WTC11 (cell line): ENCODE data around the gene TMEM145. TPM values are rescaled to one million over a fixed set of nuclear protein-coding genes. Genes with fewer than 3 reads are reported as not detected.

Experiments used
- ATAC-seq: fragments of 200-7000 bp; cut with Tn5 transposase; 2 replicates; pipeline ENCODE4 v1.10.0; 2021; ENCODE audit warnings: mild to moderate bottlenecking, moderate library complexity
- CTCF ChIA-PET: fragments of 300-600 bp; sonication (Branson Sonifier 250); formaldehyde crosslinking; loops from one replicate; lab custom pipeline; 2021; ENCODE audit warnings: antibody characterized with exemption; lab: Charles Lee
- POLR2A ChIA-PET: fragments of 350-600 bp; sonication (Branson Sonifier 250); formaldehyde crosslinking; loops from one replicate; lab custom pipeline; 2021; ENCODE audit warnings: antibody characterized with exemption; lab: Charles Lee
- DNase-seq: peaks from one replicate; pipeline ENCODE4 v3.0.0; 2021; ENCODE audit warnings: low spot score
- H3K27ac Mint-ChIP-seq: 2 replicates; pipeline ENCODE4 v1.8.0; 2021; ENCODE audit warnings: mixed read lengths
- H3K27me3 Mint-ChIP-seq: 2 replicates; pipeline ENCODE4 v1.8.0; 2021; ENCODE audit warnings: low read depth, mild to moderate bottlenecking, moderate library complexity, mixed read lengths
- H3K36me3 Mint-ChIP-seq: 2 replicates; pipeline ENCODE4 v1.8.0; 2021; ENCODE audit warnings: mixed read lengths
- H3K4me1 Mint-ChIP-seq: 2 replicates; pipeline ENCODE4 v1.8.0; 2022; ENCODE audit warnings: mixed read lengths
- H3K4me3 Mint-ChIP-seq: 2 replicates; pipeline ENCODE4 v1.8.0; 2021; ENCODE audit warnings: mild to moderate bottlenecking, moderate library complexity, mixed read lengths
- H3K9me3 Mint-ChIP-seq: 2 replicates; pipeline ENCODE4 v1.8.0; 2021; ENCODE audit warnings: mixed read lengths
- CREM ChIP-seq: sonication (generic); formaldehyde crosslinking; IDR thresholded peaks from 2 replicates; pipeline ENCODE4 v1.8.1; 2022; ENCODE audit warnings: mild to moderate bottlenecking, missing genetic modification reagents, moderate library complexity
- EMX1 ChIP-seq: fragments of 250-450 bp; sonication (Bioruptor Pico); IDR thresholded peaks from 2 replicates; pipeline ENCODE4 v1.8.0; 2021; ENCODE audit warnings: mild to moderate bottlenecking
- ERG ChIP-seq: fragments of 250-450 bp; sonication (Bioruptor Pico); IDR thresholded peaks from 2 replicates; pipeline ENCODE4 v1.8.0; 2021; ENCODE audit warnings: mild to moderate bottlenecking
- ESRRA ChIP-seq: sonication (generic); formaldehyde crosslinking; IDR thresholded peaks from 2 replicates; pipeline ENCODE4 v1.8.1; 2022; ENCODE audit warnings: mild to moderate bottlenecking, missing genetic modification reagents, borderline replicate concordance
- FOXK1 ChIP-seq: sonication (generic); formaldehyde crosslinking; IDR thresholded peaks from 2 replicates; pipeline ENCODE4 v1.8.0; 2022; ENCODE audit warnings: mild to moderate bottlenecking, moderate library complexity, missing genetic modification reagents
- GRHL2 ChIP-seq: fragments of 250-450 bp; sonication (Bioruptor Pico); IDR thresholded peaks from 2 replicates; pipeline ENCODE4 v1.8.0; 2022; ENCODE audit warnings: mild to moderate bottlenecking, moderate library complexity; ENCODE audit not compliant: insufficient replicate concordance, severe bottlenecking
- HMGXB4 ChIP-seq: sonication (generic); formaldehyde crosslinking; IDR thresholded peaks from 2 replicates; pipeline ENCODE4 v1.8.1; 2023; ENCODE audit warnings: mild to moderate bottlenecking, moderate library complexity, missing genetic modification reagents
- JAZF1 ChIP-seq: fragments of 250-450 bp; sonication (Bioruptor Pico); IDR thresholded peaks from 2 replicates; pipeline ENCODE4 v1.9.0; 2021; ENCODE audit warnings: moderate library complexity, mild to moderate bottlenecking, inconsistent platforms
- JUN ChIP-seq: sonication (generic); formaldehyde crosslinking; IDR thresholded peaks from 2 replicates; pipeline ENCODE4 v1.8.0; 2023; ENCODE audit warnings: mild to moderate bottlenecking, missing genetic modification reagents
- NFATC4 ChIP-seq: fragments of 250-450 bp; sonication (Bioruptor Pico); IDR thresholded peaks from 2 replicates; pipeline ENCODE4 v1.9.0; 2021; ENCODE audit warnings: mild to moderate bottlenecking
- NFE2L1 ChIP-seq: sonication (generic); formaldehyde crosslinking; IDR thresholded peaks from 2 replicates; pipeline ENCODE4 v1.8.1; 2023; ENCODE audit warnings: missing genetic modification reagents
- PRDM15 ChIP-seq: sonication (generic); formaldehyde crosslinking; IDR thresholded peaks from 2 replicates; pipeline ENCODE4 v1.8.0; 2022; ENCODE audit warnings: missing genetic modification reagents
- PREB ChIP-seq: sonication (generic); formaldehyde crosslinking; IDR thresholded peaks from 2 replicates; pipeline ENCODE4 v1.8.1; 2022; ENCODE audit warnings: mild to moderate bottlenecking, missing genetic modification reagents, moderate library complexity, borderline replicate concordance
- SOX15 ChIP-seq: fragments of 250-450 bp; sonication (Bioruptor Pico); IDR thresholded peaks from 2 replicates; pipeline ENCODE4 v1.9.0; 2021; ENCODE audit warnings: mild to moderate bottlenecking
- USF1 ChIP-seq: sonication (generic); formaldehyde crosslinking; IDR thresholded peaks from 2 replicates; pipeline ENCODE4 v1.8.0; 2022; ENCODE audit warnings: mild to moderate bottlenecking, missing genetic modification reagents
- ZBTB21 ChIP-seq: sonication (generic); formaldehyde crosslinking; IDR thresholded peaks from 2 replicates; pipeline ENCODE4 v1.8.1; 2023; ENCODE audit warnings: mild to moderate bottlenecking, missing genetic modification reagents, borderline replicate concordance
- ZBTB43 ChIP-seq: sonication (generic); formaldehyde crosslinking; IDR thresholded peaks from 2 replicates; pipeline ENCODE4 v1.8.1; 2023; ENCODE audit warnings: mild to moderate bottlenecking, missing genetic modification reagents
- ZNF121 ChIP-seq: sonication (generic); formaldehyde crosslinking; IDR thresholded peaks from 2 replicates; pipeline ENCODE4 v1.8.0; 2023; ENCODE audit warnings: missing genetic modification reagents
- ZNF263 ChIP-seq: sonication (generic); formaldehyde crosslinking; IDR thresholded peaks from 2 replicates; pipeline ENCODE4 v1.8.1; 2022; ENCODE audit warnings: low read depth, mild to moderate bottlenecking, moderate library complexity, missing genetic modification reagents
- ZSCAN18 ChIP-seq: fragments of 250-450 bp; sonication (Bioruptor Pico); IDR thresholded peaks from 2 replicates; pipeline ENCODE4 v2.1.2; 2022; ENCODE audit warnings: mild to moderate bottlenecking, moderate library complexity
- total RNA-seq: library from RNA; stranded (reverse); gene quantifications from 3 replicates; pipeline ENCODE4 v1.2.3, GENCODE V29; 2021

The TMEM145 gene
- total RNA-seq, 1 experiment from 2014 or later: 6.9 TPM

GRCh38 chr19:42281827-42282762, 31.0 kb upstream of the TMEM145 start:
- no peak for DNase-seq
- Mint-ChIP-seq H3K27me3 (no peaks in the 10 kb centered on the region), H3K4me1 (peaks cover 37% of the 10 kb centered on the region), H3K27ac (peak overlapping the region; percentile 83), H3K4me3 (peak overlapping the region; percentile 75), H3K36me3 (no peaks in the 10 kb centered on the region; the same call in 1 of the 2 replicates), H3K9me3 (no peaks in the 10 kb centered on the region)
- TF ChIP-seq JUN (CRISPR knock-in tag): no peak
- TF ChIP-seq ZNF121 (CRISPR knock-in tag): no peak
- TF ChIP-seq GRHL2 (CRISPR knock-in tag): no peak
- no peak for TF ChIP-seq CREM (CRISPR knock-in tag)
- TF ChIP-seq NFATC4 (CRISPR knock-in tag): no peak
- no peak for TF ChIP-seq SOX15 (CRISPR knock-in tag)
- TF ChIP-seq PREB (CRISPR knock-in tag): no peak
- no peak for TF ChIP-seq ESRRA
- no peak for TF ChIP-seq EMX1
- no peak for TF ChIP-seq PRDM15
- no peak for TF ChIP-seq HMGXB4 (CRISPR knock-in tag)
- TF ChIP-seq FOXK1 (CRISPR knock-in tag): no peak
- no peak for TF ChIP-seq USF1 (CRISPR knock-in tag)
- TF ChIP-seq ZBTB21: no peak
- CTCF ChIA-PET: interaction anchor here (0.5 to 7.5 kb wide), 9 partner anchors 9 to 114 kb away, joined by 3 to 239 read pairs (median 6); partner anchors contain the start of genes ERF and GSK3A
- POLR2A ChIA-PET: interaction anchor here (0.8 kb wide), 1 partner anchor 27 kb away, joined by 6 read pairs; no protein-coding TSS in a partner anchor
- ATAC-seq: peak; percentile 1; the same call in 1 of the 2 replicates

- no peak for ATAC-seq
- TF ChIP-seq ZNF121 (CRISPR knock-in tag): no peak
- no peak for TF ChIP-seq ZBTB43 (CRISPR knock-in tag)
- no peak for TF ChIP-seq ERG
- TF ChIP-seq ZSCAN18 (CRISPR knock-in tag): no peak
- TF ChIP-seq ZNF263 (CRISPR knock-in tag): no peak
- TF ChIP-seq JAZF1 (CRISPR knock-in tag): no peak
- TF ChIP-seq PREB (CRISPR knock-in tag): no peak
- no peak for TF ChIP-seq JUN (CRISPR knock-in tag)
- no peak for TF ChIP-seq NFE2L1 (CRISPR knock-in tag)
- no peak for TF ChIP-seq NFATC4 (CRISPR knock-in tag)
These were observed 30.3 kb upstream of the TMEM145 start for GRCh38 chr19:42282819-42283187.

More at GRCh38 chr19:42282819-42283187, 30.3 kb upstream of the TMEM145 start:
- CTCF ChIA-PET: interaction anchor here (0.5 to 7.5 kb wide), 3 partner anchors 13 to 37 kb away, joined by 4 to 239 read pairs (median 30); partner anchors contain the start of gene GSK3A
- Mint-ChIP-seq H3K27ac (no peak overlapping the region), H3K27me3 (no peaks in the 10 kb centered on the region), H3K4me3 (no peak overlapping the region), H3K36me3 (peaks cover 4% of the 10 kb centered on the region; the same call in 1 of the 2 replicates), H3K9me3 (no peaks in the 10 kb centered on the region), H3K4me1 (peaks cover 37% of the 10 kb centered on the region)
- POLR2A ChIA-PET: interaction anchor here (0.5 kb wide), 1 partner anchor 15 kb away, joined by 3 read pairs; no protein-coding TSS in a partner anchor
- DNase-seq: no peak
